Right lobe of liver (tissue), 4 donors: Measurements from ENCODE around the gene PSMB7.

Experiments
- POLR2A ChIP-seq: fragments of 450-650 bp; IDR thresholded peaks from one replicate; pipeline ENCODE4 v1.6.1; 2017; ENCODE audit warnings: antibody characterized with exemption, mild to moderate bottlenecking
- TF ChIP-seq, protein P1 (sequence below), 4 donors: fragments of 200-600 bp in 3 of 4; fragments of 450-650 bp in 1 of 4; IDR thresholded peaks; one replicate each; pipeline versions ENCODE4 v1.5.1 to v1.8.0; 2016 to 2022; ENCODE audit warnings: antibody characterized with exemption in 4 of 4, mild to moderate bottlenecking in 2 of 4
- donor health status: DM: no; HTN: no; CAD: no.
- donor health status: DM: no; HTN: no; CAD: no.
- donor health status: DM: no; HTN: yes; CAD: no.

DNA sequence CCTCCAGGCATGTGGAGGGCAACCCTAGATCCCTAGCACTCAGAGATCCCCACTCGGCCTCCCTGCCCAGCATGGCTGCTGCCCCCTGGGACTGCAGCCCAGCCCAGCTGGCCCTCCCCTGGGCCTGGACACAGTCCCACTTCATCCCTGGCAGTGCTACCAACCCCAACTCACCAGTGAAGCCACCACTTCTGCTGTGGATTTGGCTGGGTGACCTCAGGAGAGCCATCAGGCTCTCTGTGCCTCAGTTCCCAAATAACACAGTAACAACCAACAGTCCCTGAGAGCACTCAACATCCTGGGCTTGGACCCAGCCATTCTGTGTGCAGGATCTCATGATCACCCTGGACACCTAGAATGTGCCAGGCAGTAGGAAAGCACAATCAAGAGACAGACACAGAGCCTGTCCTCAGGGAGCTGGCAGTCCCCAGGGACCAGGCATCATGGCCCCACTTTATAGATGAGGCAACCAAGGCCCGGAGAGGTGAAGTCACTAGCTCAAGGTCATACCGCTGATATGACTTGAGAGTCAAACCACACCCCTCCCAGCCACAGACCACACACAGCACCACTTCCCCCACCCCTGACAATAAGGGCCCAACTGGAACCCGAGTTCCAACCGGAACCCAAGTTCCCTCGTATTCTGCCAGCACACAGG, 4.7 kb upstream of the PSMB7 start:
- TF ChIP-seq, protein P1, sequence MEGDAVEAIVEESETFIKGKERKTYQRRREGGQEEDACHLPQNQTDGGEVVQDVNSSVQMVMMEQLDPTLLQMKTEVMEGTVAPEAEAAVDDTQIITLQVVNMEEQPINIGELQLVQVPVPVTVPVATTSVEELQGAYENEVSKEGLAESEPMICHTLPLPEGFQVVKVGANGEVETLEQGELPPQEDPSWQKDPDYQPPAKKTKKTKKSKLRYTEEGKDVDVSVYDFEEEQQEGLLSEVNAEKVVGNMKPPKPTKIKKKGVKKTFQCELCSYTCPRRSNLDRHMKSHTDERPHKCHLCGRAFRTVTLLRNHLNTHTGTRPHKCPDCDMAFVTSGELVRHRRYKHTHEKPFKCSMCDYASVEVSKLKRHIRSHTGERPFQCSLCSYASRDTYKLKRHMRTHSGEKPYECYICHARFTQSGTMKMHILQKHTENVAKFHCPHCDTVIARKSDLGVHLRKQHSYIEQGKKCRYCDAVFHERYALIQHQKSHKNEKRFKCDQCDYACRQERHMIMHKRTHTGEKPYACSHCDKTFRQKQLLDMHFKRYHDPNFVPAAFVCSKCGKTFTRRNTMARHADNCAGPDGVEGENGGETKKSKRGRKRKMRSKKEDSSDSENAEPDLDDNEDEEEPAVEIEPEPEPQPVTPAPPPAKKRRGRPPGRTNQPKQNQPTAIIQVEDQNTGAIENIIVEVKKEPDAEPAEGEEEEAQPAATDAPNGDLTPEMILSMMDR (IDR thresholded peaks at IDR 0.05): peak in 1 of 4 donors; percentile 5
- TF ChIP-seq POLR2A: no peak
